HepG2 (cell line): ENCODE results near the gene SYNJ2. TPM values are rescaled to one million over a fixed set of nuclear protein-coding genes. Genes with fewer than 3 reads are reported as not detected.

Experiments
- AKAP8 ChIP-seq: sonication (generic); formaldehyde crosslinking; IDR thresholded peaks from 2 replicates; pipeline ENCODE4 v1.5.1; 2020; ENCODE audit warnings: mild to moderate bottlenecking, missing genetic modification reagents
- BORCS8-MEF2B ChIP-seq: sonication (generic); formaldehyde crosslinking; IDR thresholded peaks from 2 replicates; pipeline ENCODE4 v1.8.0; 2022; ENCODE audit warnings: mild to moderate bottlenecking, missing genetic modification reagents
- GLI4 ChIP-seq: sonication (generic); formaldehyde crosslinking; IDR thresholded peaks from 2 replicates; pipeline ENCODE4 v1.5.1; 2020; ENCODE audit warnings: missing genetic modification reagents, mild to moderate bottlenecking, moderate library complexity, borderline replicate concordance
- HMGXB3 ChIP-seq: sonication (generic); formaldehyde crosslinking; IDR thresholded peaks from 2 replicates; pipeline ENCODE4 v1.4.0; 2020; ENCODE audit warnings: missing genetic modification reagents, borderline replicate concordance
- HNRNPLL ChIP-seq: fragments of 200-400 bp; formaldehyde crosslinking; IDR thresholded peaks from 2 replicates; pipeline ENCODE4 v1.6.1; 2017; ENCODE audit warnings: mild to moderate bottlenecking, low read depth, low read length; ENCODE audit not compliant: poor library complexity, severe bottlenecking
- HOXA9 ChIP-seq: sonication (generic); formaldehyde crosslinking; IDR thresholded peaks from 2 replicates; pipeline ENCODE4 v1.8.1; 2022; ENCODE audit warnings: missing genetic modification reagents, mild to moderate bottlenecking, moderate library complexity, borderline replicate concordance
- JUND ChIP-seq: sonication (generic); formaldehyde crosslinking; IDR thresholded peaks from 2 replicates; pipeline ENCODE4 v1.8.0; 2022; ENCODE audit warnings: mild to moderate bottlenecking, missing genetic modification reagents
- MXD4 ChIP-seq: IDR thresholded peaks from 2 replicates; pipeline ENCODE4 v1.6.1; 2016; ENCODE audit warnings: mild to moderate bottlenecking, missing biosample characterization, missing genetic modification reagents
- NCOA1 ChIP-seq: sonication (generic); formaldehyde crosslinking; IDR thresholded peaks from 2 replicates; pipeline ENCODE4 v1.9.0; 2021; ENCODE audit warnings: missing genetic modification reagents
- NCOR1 ChIP-seq: fragments of 200-600 bp; sonication (generic); IDR thresholded peaks from 2 replicates; pipeline ENCODE4 v1.7.0; 2017; ENCODE audit warnings: antibody characterized with exemption, low read length, borderline replicate concordance
- PHF8 ChIP-seq: sonication (generic); formaldehyde crosslinking; IDR thresholded peaks from 2 replicates; pipeline ENCODE4 v1.5.0; 2020; ENCODE audit warnings: missing genetic modification reagents
- PITX1 ChIP-seq: sonication (generic); formaldehyde crosslinking; IDR thresholded peaks from 2 replicates; pipeline ENCODE4 v1.5.1; 2020; ENCODE audit warnings: mild to moderate bottlenecking, missing genetic modification reagents
- PLSCR1 ChIP-seq: sonication (generic); formaldehyde crosslinking; IDR thresholded peaks from 2 replicates; pipeline ENCODE4 v1.5.0; 2020; ENCODE audit warnings: missing genetic modification reagents, mild to moderate bottlenecking, borderline replicate concordance
- RAD51 ChIP-seq: fragments of 450-650 bp; IDR thresholded peaks from 2 replicates; pipeline ENCODE4 v1.6.1; 2016; ENCODE audit warnings: borderline replicate concordance
- RFX1 ChIP-seq: fragments of 450-650 bp; IDR thresholded peaks from 2 replicates; pipeline ENCODE4 v1.6.1; 2017
- RFXAP ChIP-seq: sonication (generic); formaldehyde crosslinking; IDR thresholded peaks from 2 replicates; pipeline ENCODE4 v1.4.0; 2020; ENCODE audit warnings: missing genetic modification reagents, borderline replicate concordance
- SETDB1 ChIP-seq: sonication (generic); formaldehyde crosslinking; IDR thresholded peaks from 2 replicates; pipeline ENCODE4 v1.5.1; 2020; ENCODE audit warnings: missing genetic modification reagents, mild to moderate bottlenecking, borderline replicate concordance
- SIX4 ChIP-seq: sonication (generic); formaldehyde crosslinking; IDR thresholded peaks from 2 replicates; pipeline ENCODE4 v1.4.0; 2020; ENCODE audit warnings: missing genetic modification reagents
- SP5 ChIP-seq: IDR thresholded peaks from 2 replicates; pipeline ENCODE4 v1.6.1; 2016; ENCODE audit warnings: low read depth, borderline replicate concordance
- TBL1XR1 ChIP-seq: fragments of 150-350 bp; IDR thresholded peaks from 2 replicates; pipeline ENCODE4 v1.6.1; 2014; ENCODE audit warnings: borderline replicate concordance, low read length; ENCODE audit not compliant: partially characterized antibody
- TCF12 ChIP-seq, 2 experiments: fragments of 450-650 bp in 1 of 2; sonication (generic) in 1 of 2; formaldehyde crosslinking in 1 of 2; IDR thresholded peaks; 2 replicates each; pipeline versions ENCODE4 v1.6.1 to v1.8.0; 2017 to 2022; ENCODE audit warnings: antibody characterized with exemption in 1 of 2, mild to moderate bottlenecking in 1 of 2, missing genetic modification reagents in 1 of 2, moderate library complexity in 1 of 2
- TERF1 ChIP-seq: sonication (generic); formaldehyde crosslinking; IDR thresholded peaks from 2 replicates; pipeline ENCODE4 v1.8.0; 2022; ENCODE audit warnings: mild to moderate bottlenecking, missing genetic modification reagents, moderate library complexity
- TOPORS ChIP-seq: sonication (generic); formaldehyde crosslinking; IDR thresholded peaks from 2 replicates; pipeline ENCODE4 v1.8.0; 2023; ENCODE audit warnings: mild to moderate bottlenecking, missing genetic modification reagents
- ZNF7 ChIP-seq: IDR thresholded peaks from 2 replicates; pipeline ENCODE4 v1.6.1; 2016; ENCODE audit warnings: missing biosample characterization, missing genetic modification reagents
- ZNF780A ChIP-seq: sonication (generic); formaldehyde crosslinking; IDR thresholded peaks from 2 replicates; pipeline ENCODE4 v1.8.0; 2022; ENCODE audit warnings: mild to moderate bottlenecking, missing genetic modification reagents, moderate library complexity
- ZSCAN12 ChIP-seq: sonication (generic); formaldehyde crosslinking; IDR thresholded peaks from 2 replicates; pipeline ENCODE4 v1.9.0; 2021; ENCODE audit warnings: mild to moderate bottlenecking, missing genetic modification reagents
- polyA plus RNA-seq, 8 experiments: library from polyadenylated mRNA; depleted of rRNA in 3 of 8; stranded (reverse) in 7 of 8; unstranded in 1 of 8; fragments of >200 nt; fragmentation: Illumina TruSeq in 4 of 8; extraction: Trizol in 4 of 8; gene quantifications; 2 replicates each; pipeline versions ENCODE4 v1.2.1 to v1.2.3, GENCODE V29; 2011 to 2016; ENCODE audit warnings: low read depth in 4 of 8, missing spikeins in 1 of 8, mixed read lengths in 1 of 8; ENCODE audit not compliant: insufficient read depth in 1 of 8
- total RNA-seq, 5 experiments: library from RNA; depleted of rRNA; stranded (reverse); fragments of >200 nt; fragmentation: Illumina TruSeq; extraction: Trizol; gene quantifications; 2 replicates each; pipeline ENCODE4 v1.2.3, GENCODE V29; 2016; ENCODE audit warnings: low read depth in 1 of 5

The SYNJ2 gene
- total and polyA plus RNA-seq, 2 of the 13 experiments (the other 11 are each of a cell fraction or from before 2014, with no cell fraction given), result 39.1 to 57.6 TPM

GRCh38 chr6:157982102-157982562, 469 bp downstream of the SYNJ2 start (continued):
- TF ChIP-seq RFX1 (no peak), BORCS8-MEF2B (CRISPR knock-in tag) (no peak), NCOA1 (CRISPR knock-in tag) (0 out of 2 replicates have a peak, but pooled peaks have one; percentile 36), GLI4 (CRISPR knock-in tag) (no peak; the same call in 1 of the 2 replicates), RAD51 (no peak), TCF12 (IDR thresholded peaks at IDR 0.05) (no peak), TCF12 (CRISPR knock-in tag; IDR thresholded peaks at IDR 0.05) (no peak), JUND (0 out of 2 replicates have a peak, but pooled peaks have one; percentile 43), ZNF780A (CRISPR knock-in tag) (no peak), NCOR1 (no peak), TBL1XR1 (no peak), MXD4 (CRISPR knock-in tag) (no peak), HNRNPLL (peak; percentile 88), AKAP8 (CRISPR knock-in tag) (no peak), HOXA9 (CRISPR knock-in tag) (no peak), PLSCR1 (CRISPR knock-in tag) (no peak), PITX1 (no peak), ZNF7 (CRISPR knock-in tag) (no peak), HMGXB3 (CRISPR knock-in tag) (no peak), TERF1 (CRISPR knock-in tag) (no peak), SIX4 (CRISPR knock-in tag) (no peak), TOPORS (CRISPR knock-in tag) (no peak), SETDB1 (CRISPR knock-in tag) (no peak), RFXAP (CRISPR knock-in tag) (no peak), SP5 (CRISPR knock-in tag) (no peak), ZSCAN12 (no peak), PHF8 (CRISPR knock-in tag) (0 out of 2 replicates have a peak, but pooled peaks have one; percentile 49)
